Fibroblast of the conjunctiva (primary cell): ENCODE data around the gene CROCC2.

ENCODE experiments used
- DNase-seq: peaks from one replicate; pipeline ENCODE4 v3.0.0-alpha.2; 2010; ENCODE audit warnings: low read depth

The CROCC2 gene

GRCh38 chr2:240933966-240934700, 28.0 kb downstream of the CROCC2 start:
- no peak for DNase-seq

GRCh38 chr2:240934701-240935102, 28.6 kb downstream of the CROCC2 start:
- DNase-seq = no peak

- DNase-seq = no peak
Observed at GRCh38 chr2:240935103-240935876, 29.2 kb downstream of the CROCC2 start.

- DNase-seq = no peak
Observed at GRCh38 chr2:240936106-240936505, 30.0 kb downstream of the CROCC2 start.

GRCh38 chr2:240946046-240946445, 39.9 kb downstream of the CROCC2 start:
- no peak for DNase-seq

- DNase-seq = no peak
Observed at GRCh38 chr2:240946654-240947053, 40.5 kb downstream of the CROCC2 start.

GRCh38 chr2:240947176-240947575, 41.0 kb downstream of the CROCC2 start:
- no peak for DNase-seq

GRCh38 chr2:240947607-240948006, 41.5 kb downstream of the CROCC2 start:
- DNase-seq = no peak

- no peak for DNase-seq
Observed at GRCh38 chr2:240948086-240948485, 42.0 kb downstream of the CROCC2 start.

- no peak for DNase-seq
Observed at GRCh38 chr2:240948905-240949790, 43.0 kb downstream of the CROCC2 start.

- DNase-seq = no peak
Observed at GRCh38 chr2:240949791-240950705, 43.9 kb downstream of the CROCC2 start.

GRCh38 chr2:240951045-240951594, 45.0 kb downstream of the CROCC2 start:
- DNase-seq = no peak

GRCh38 chr2:240952496-240953246, 46.5 kb downstream of the CROCC2 start:
- DNase-seq = no peak

GRCh38 chr2:240953426-240954410, 47.6 kb downstream of the CROCC2 start:
- no peak for DNase-seq

- DNase-seq = no peak
Observed at GRCh38 chr2:240954436-240955305, 48.5 kb downstream of the CROCC2 start.

- no peak for DNase-seq
Observed at GRCh38 chr2:240955306-240956170, 49.4 kb downstream of the CROCC2 start.
